GM12875 (cell line): ENCODE measurements around the gene ZDHHC11.
"Not testable (repeated sequence)": the region's sequence is repeated elsewhere in the genome, so short reads cannot be mapped to it uniquely, and the experiment has no call there.

Experiments used
- H3K4me3 ChIP-seq: one replicate; pipeline ENCODE4 v1.5.1; 2011; ENCODE audit warnings: low read depth, low read length, control low read depth
- CTCF ChIP-seq: IDR thresholded peaks from 2 replicates; pipeline ENCODE4 v1.5.1; 2011; ENCODE audit warnings: low read depth, mild to moderate bottlenecking, control low read depth, inconsistent platforms, low read length, moderate library complexity, borderline replicate concordance; ENCODE audit not compliant: insufficient read depth

The ZDHHC11 gene

GRCh38 chr5:763998-764781 is 86.6 kb downstream of the ZDHHC11 start:
- no peak for TF ChIP-seq CTCF
- no peak overlapping the region for H3K4me3 ChIP-seq

GRCh38 chr5:763397-763796 is 87.4 kb downstream of the ZDHHC11 start:
- no peak for TF ChIP-seq CTCF
- H3K4me3 ChIP-seq = no peak overlapping the region

- H3K4me3 ChIP-seq = not testable (repeated sequence)
Observed at GRCh38 chr5:762996-763395, 87.8 kb downstream of the ZDHHC11 start.

- no peak for TF ChIP-seq CTCF
Observed at GRCh38 chr5:761854-762710, 88.7 kb downstream of the ZDHHC11 start.

GRCh38 chr5:761059-761771 is 89.6 kb downstream of the ZDHHC11 start:
- no peak overlapping the region for H3K4me3 ChIP-seq
- no peak for TF ChIP-seq CTCF

More at GRCh38 chr5:761854-762710, 88.7 kb downstream of the ZDHHC11 start:
- H3K4me3 ChIP-seq = no peak overlapping the region

- no peak overlapping the region for H3K4me3 ChIP-seq
- no peak for TF ChIP-seq CTCF
Observed at GRCh38 chr5:760363-761058, 90.3 kb downstream of the ZDHHC11 start.
